HG03095 (cell line): ENCODE data around the gene SLC44A2.
A peak's percentile ranks its signal among the peaks of the same experiment; 100 is the strongest.
"Not testable (repeated sequence)": the region's sequence is repeated elsewhere in the genome, so short reads cannot be mapped to it uniquely, and the experiment has no call there.

ENCODE experiments used
- ATAC-seq: cut with Tn5 transposase; IDR thresholded peaks from one replicate; pipeline ENCODE4 v1.9.1; 2021; ENCODE audit warnings: moderate library complexity; ENCODE audit not compliant: unreplicated experiment

The SLC44A2 gene

DNA sequence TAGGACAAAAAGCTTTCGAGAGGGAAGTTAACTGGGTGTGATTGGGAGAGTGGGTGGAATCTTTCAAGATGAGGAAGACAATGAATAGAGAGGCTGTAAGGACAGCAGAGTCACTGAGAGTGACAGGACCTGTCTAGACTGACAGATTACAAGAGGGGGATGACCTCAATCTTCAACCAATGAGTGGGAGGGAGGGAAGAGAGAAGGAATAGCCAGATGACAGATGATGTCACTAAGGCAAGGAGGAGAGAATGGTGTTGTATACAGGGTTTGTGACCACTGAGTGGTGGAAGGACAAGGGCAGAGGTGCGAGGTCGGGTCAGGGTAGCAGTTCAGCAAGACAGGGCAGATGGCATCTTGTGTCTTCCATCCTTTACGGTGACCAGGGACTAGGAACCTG lies 23.0 kb downstream of the SLC44A2 start:
- no peak for ATAC-seq

DNA sequence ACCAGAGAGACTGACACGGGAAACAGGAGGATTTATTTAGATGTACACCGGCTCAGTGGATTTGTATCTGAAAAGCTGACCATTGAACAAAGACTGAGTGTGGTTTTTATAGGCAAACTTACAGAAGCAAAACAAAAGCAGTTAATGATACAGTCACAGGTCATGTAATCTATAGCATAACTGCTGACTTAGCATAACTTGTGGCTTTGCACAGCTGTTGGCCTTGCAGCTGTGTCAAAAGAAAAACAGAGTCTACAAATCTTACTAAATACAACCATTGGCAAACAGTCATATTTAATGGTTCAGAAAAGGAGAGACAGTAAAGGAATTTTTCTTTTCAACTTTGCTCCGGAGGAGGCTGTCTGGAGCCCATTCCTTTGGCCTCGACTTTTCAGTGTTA lies 26.5 kb downstream of the SLC44A2 start:
- ATAC-seq: no peak

DNA sequence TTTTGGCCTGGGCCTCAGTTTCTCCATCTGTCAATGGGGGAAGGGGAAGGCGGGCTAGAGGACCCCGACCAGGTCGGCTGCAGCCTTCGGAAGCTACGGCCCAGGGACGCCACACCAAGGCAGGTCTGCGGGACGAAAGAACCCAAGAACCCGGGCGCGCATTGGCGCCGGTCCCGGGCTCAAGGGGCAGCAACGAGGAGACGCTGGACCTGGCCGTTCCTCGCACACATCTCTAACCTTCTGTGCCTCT lies 28.1 kb downstream of the SLC44A2 start:
- no peak for ATAC-seq

DNA sequence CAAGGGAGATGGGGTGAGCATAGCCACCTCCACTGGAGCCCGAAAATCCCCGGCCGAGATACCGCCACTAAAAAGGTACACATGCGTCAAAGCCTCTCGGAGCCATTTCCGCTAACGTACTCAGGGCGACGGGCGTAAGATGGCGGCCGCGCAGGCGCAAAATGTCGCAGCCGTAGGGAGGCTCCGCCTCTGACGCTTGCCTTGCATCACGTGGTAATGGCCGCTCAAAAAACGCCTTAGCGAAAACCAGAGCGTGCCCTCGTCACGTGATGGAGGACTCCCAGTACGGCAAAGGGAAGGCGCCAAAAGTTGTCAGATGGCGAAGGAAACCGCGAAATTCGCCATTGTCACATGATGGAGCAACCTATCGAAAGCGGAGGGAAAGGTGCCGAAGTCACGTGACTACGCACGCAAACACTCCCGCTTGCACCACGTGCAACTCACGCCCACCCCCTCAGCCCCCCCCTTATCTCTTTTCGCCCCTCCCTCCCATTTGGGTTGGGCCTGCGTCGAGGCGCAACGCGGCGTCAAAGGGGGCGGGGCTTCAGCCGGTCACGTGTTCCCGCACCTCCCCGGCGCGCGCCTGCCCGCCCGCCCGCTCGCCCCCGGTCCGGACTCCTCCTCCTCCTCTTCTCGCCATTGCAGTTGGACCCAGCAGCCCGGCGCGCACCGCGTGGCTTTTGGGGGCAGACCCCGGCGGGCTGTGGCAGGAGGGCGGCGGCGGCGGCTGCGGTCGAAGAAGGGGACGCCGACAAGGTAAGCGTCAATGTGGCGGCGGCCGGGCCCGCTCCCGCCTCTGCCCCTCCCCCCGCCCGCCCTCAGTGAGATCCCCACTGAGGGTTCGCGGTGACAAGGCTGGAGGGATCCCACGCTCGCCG lies 28.6 kb downstream of the SLC44A2 start, which contains the start of gene ILF3:
TSS of gene ILF3 (plus strand) at position 615 of the 878 bp plus-strand sequence. CDS start 16,260 bp downstream, outside the sequence.
- ATAC-seq: peak; percentile 59

DNA sequence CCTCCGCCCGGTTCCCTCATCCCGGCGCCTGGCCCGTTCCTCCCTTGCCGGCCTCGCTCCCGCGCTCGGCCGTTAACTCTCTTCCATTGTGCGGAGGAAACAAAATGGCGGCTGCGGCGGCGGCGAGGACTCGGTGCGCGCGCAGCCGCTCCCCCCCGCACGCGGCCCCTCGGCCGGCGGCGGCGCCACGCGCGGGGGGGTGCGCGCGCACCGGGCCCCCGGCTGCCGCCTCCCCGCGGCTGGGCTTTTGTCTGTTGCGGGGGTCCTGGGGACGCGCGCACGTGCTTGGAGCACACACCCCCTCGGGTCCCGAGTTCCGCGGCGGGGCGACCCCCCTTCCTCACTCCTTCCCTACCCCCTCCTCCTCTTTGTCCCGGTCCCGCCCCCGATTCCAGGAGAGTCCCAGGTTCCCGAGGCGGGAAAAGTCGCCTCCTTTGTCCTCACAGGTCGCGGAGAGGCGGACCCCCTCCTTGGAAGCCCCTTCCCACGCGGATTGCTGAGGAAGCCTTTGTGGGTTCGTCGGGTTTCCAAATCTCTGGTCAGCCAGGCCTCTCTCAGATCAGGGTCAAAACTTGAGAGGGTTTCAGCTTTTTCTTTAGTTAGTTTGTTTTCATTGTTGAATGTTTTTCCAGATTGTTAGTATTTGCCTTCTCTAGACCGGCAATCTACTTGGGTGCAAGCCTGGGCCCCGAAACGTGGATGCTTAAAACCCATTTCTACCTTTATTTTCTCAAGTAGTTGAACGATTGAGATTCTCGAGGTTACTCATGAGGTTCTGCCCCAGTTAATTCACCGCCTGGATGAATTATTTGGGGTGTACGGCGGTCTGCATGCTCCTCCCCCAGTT lies 29.5 kb downstream of the SLC44A2 start:
- ATAC-seq: peak; percentile 23

DNA sequence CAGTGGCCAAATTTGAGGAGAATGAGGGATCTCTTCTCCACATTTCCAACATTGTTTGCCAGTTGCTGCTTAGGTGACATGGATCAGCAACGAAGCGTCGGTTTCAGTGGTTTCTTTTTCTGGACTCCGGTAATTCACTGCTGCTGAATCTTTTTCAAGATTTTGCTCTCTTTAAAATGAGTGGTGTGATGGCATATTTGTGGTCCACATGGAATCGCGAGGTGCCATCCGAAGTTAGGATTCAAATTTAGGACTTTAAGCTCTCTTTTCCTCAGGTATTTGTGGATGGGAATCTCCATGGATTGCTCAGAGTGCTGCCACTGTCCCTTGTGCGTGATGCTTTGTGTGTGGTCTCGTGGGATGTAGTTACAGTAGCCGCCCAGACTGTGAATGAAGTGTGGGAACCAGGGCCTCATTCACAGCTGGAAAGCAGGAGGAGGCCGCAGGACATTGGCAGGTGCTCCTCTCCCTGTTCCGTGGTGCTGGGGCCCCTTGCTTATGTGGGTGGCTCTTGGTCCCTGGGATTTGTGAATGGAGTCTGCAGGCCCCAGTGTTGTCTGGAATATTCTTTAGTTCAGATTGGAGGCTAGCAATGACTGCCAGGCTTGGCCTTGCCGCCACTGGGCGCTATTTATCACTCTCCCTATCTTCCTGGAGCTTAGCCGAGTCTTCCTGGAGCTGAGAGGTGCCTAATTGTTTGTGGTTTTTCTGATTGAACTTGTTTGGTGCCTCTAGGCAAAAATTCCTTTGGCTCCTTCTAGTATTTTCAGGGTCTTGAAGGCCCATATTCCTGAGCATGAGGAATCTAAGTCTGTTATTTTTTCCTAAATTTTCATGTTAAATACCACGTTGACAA lies 30.3 kb downstream of the SLC44A2 start:
- no peak for ATAC-seq

DNA sequence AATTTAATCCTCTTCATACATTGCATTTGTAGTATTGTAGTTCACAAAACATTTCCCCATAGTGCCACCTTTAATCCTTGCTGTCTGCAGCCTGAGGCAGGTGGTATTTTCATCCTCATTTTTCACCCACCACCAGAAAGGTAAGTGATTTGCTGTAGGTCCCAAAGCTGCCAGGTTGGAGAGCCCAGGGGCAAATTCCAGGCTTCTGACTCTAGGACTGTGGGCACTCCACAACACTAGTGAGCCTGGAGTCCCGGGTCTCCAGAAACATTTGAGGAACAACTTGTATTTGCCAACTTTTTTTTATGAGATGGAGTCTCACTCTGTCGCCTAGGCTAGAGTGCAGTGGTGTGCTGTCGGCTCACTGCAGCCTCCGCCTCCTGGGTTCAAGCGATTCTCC lies 35.0 kb downstream of the SLC44A2 start:
- no peak for ATAC-seq

DNA sequence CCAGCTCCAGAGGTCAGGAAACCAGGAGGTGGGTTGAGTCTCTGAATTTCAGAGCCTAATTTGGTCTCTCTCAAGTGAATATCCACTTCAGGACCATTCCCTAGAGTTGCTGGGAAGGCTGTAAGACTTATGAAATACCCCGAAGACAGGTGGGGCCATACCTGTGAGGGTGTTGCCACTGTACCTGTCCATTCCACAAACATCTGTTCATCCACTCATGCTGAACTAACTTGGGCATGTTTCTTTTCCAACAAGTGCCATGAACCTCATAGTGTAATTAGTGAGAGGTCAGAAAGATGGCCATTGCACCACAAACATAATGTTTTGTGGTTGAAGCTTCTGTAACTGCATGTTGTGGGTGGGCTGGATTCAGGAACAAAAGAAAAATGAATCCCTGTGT lies 36.6 kb downstream of the SLC44A2 start:
- no peak for ATAC-seq

DNA sequence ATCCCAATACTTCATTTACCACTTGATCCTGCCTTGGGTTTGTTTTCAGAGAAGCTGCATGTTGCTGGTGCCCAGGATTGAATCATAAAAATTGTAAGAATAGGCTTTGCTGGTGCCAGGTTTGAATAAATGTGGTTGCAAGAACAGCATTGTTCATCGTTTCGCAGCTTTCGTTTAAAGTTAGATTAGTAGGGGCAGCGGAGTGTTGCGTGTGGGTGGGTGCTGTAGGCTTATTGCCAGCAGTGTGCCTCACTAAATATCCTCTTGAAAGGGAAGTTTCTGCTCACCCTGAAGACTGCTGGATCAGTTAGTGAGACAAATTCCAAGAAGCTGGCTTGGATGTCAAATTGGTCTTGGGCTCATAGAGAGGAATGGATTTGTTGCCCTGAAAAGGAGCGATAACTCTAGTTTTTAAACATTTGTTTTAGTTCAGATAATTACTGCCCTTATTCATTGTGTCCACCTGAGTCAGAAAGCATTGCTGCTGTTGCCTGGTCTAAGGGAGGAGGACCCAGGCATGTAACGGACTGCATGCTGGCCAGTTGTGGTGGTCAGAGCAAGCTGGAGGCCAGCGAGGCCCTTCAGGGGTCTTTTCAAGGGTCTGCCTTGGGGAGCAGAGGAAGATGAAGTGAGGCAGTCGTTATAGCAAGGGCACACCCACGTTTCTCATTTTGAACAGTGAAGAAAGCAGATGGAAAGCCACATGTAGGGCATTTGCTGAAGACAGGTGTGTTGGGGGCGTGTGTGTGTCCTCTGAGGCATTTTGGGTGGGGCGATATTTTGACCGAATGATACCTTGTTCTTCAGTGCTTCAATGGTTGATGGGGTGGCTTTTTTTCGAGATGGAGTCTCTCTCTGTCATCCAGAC lies 37.3 kb downstream of the SLC44A2 start:
- no peak for ATAC-seq

DNA sequence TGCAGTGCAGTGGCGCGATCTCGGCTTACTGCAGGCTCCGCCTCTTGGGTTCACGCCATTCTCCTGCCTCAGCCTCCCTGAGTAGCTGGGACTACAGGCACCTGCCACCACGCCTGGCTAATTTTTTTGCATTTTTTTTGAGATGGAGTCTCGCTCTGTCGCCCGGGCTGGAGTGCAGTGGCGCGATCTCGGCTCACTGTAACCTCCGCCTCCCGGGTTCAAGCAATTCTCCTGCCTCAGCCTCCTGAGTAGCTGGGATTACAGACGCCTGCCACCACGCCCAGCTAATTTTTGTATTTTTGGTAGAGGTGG lies 37.9 kb downstream of the SLC44A2 start:
- ATAC-seq: not testable (repeated sequence)

DNA sequence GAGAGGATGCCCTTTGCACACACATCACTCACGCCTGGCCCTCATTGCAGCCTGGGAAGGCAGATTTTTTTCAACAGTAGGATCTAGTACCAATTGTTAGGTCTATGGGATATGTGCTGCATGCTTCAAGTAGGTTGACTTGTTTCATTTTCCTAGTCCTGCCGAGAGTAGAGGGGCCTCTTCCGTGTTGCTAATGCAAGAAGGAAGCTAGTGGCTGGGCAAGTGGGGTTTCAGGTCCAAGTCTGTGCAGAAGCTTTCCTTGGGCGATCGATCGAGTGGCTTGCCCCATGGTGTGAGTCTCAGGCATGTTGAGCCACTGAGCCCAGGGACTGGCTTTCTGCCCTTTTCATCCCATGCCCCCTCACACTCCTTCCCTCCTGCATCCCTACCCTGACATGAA lies 42.5 kb downstream of the SLC44A2 start:
- ATAC-seq: no peak

DNA sequence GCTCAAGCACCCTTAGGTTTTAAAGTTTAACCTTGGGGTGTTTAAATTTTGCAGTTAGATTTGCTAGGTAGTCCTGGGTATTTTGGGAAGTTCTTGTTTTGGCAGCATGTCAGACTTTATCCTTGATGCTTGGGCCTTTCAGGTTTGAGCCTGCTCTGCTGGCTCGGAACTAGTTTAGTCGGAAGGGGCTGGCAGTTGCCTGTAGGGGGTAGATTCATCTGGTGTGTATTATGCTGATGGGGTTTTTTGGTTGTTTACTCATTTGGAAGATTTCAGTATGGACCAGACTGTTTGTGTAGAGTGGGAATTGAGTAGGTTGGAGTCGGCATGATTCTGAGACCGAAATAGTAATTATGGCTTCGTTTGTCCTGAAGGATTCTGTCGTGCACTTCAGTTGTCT lies 43.9 kb downstream of the SLC44A2 start:
- ATAC-seq: no peak

DNA sequence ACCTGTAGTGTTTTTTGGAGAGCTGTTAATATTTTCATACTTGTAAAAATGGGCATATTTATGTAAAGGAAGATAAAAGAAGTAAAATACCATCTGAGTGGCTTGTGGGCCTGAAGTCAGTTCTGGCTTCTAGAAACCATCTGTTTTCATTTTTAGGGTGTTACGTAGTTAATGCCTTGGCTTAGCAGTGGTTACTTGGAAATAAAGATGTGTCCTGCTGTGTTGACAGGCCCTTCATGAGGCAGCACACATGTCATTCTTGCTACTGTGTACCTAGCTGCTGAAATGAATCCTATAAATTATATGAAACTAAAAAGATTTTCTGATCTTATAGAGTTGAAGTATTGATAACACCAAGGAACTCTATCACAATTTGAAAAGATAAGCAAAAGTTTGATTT lies 44.8 kb downstream of the SLC44A2 start:
- no peak for ATAC-seq

DNA sequence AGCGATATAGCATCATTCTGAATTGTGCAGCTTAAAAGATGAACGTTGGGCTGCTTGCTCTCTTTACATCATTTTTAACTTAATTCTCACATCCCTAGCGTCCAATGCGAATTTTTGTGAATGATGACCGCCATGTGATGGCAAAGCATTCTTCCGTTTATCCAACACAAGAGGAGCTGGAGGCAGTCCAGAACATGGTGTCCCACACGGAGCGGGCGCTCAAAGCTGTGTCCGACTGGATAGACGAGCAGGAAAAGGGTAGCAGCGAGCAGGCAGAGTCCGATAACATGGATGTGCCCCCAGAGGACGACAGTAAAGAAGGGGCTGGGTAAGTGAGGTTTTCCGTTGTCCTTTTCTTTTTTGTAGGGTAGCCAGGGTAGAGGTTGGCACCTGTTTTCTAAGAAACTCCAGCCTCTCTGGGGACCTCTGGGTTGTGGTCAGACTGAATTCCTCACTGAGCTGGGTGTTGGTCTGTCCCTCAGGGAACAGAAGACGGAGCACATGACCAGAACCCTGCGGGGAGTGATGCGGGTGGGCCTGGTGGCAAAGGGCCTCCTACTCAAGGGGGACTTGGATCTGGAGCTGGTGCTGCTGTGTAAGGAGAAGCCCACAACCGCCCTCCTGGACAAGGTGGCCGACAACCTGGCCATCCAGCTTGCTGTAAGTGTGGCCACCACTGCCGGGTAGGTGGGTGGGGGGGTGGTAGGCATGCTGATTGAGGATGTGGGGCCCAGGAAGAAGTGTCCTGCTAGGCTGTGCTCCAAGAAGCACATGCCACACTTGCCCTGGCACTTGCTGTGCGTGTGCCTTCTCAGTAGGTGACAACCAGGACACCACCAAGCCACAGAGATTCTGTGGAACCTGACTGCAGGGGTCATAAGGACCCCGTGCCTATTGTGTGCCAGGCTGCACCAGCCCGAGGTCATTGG lies 45.8 kb downstream of the SLC44A2 start:
- ATAC-seq: no peak

DNA sequence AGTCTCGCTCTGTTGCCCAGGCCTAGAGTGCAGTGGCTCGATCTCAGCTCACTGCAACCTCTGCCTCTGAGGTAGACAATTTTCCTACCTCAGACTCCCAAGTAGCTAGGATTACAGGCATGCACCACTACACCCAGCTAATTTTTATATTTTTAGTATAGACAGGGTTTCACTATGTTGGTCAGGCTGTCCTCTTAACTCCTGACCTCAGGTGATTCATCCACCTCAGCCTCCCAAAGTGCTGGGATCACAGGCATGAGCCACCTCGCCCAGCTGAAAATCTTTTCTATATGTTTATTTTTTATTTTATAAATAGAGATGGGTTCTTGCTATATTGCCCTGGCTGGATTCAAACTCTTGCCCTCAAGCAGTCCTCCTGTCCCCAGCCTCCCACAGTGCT lies 46.6 kb downstream of the SLC44A2 start:
- not testable (repeated sequence) for ATAC-seq

DNA sequence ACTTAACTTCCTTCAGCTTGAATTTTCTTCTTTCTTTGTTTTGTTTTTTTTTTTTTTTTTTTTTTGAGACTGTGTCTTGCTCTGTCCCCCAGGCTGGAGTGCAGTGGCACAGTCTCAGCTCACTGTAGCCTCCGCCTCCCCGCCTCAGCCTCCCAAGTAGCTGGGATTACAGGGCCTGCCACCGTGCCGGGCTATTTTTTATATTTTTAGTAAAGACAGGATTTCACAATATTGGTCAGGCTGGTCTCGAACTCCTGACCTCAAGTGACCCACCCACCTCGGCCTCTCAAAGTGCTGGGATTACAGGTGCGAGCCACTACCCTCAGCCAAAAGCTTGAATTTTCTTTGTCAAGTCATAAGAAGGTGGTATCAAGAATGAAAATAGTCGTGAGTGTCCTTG lies 49.9 kb downstream of the SLC44A2 start:
- ATAC-seq: not testable (repeated sequence)

DNA sequence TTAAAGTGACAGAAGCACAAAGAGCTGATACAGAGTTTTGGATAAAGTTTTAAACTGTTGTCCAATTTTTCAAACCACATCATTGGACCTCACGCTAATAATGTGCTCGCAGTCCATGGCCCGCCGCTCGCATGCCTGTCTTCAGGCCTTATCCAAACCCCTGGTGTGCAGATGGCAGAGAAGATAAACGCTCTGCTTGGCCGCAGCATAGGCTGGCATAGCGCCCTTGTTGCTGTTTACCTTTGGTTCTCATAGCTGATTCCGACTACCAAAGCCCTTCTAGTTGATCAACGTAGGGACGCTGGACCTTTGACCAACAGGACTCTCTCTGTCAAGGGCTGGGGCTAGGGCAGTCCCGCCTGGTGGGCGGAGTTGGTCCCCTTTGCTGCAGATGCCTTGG lies 52.4 kb downstream of the SLC44A2 start:
- ATAC-seq: no peak

DNA sequence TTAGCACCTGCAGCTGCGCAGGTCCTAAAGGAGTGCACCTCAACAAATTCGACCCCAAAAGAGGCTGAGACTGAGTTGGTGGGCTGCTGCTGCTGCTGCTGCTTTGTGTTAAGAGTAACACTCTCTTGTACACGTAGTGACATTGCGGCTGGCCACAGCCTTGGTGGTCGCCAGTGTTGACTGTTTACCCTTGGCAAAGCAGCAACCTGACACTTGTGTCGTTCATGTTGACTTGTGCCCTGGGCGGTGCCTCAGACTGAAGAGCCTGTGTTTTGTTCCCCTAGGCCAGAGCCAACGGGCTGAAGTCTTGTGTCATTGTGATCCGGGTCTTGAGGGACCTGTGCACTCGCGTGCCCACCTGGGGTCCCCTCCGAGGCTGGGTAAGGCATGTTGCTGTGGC lies 53.5 kb downstream of the SLC44A2 start:
- no peak for ATAC-seq

DNA sequence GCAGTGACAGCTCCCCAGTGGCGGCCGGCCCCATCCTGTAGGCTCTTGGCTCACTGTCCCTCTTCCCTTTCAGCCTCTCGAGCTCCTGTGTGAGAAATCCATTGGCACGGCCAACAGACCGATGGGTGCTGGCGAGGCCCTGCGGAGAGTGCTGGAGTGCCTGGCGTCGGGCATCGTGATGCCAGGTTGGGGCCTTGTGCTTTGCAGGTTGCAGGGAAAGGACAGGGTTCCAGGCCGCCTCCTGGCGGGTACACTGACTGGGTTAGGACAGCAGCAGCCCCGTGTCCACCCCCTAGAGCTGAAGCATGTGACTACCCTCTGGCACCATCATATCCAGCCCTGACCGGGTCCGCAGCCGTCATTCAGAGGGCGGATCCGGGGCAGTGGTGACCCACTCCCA lies 54.4 kb downstream of the SLC44A2 start:
- no peak for ATAC-seq
